Mucosa of descending colon (tissue), 3 donors: ENCODE data around the gene TRAF2. TPM values are rescaled to one million over a fixed set of nuclear protein-coding genes. Genes with fewer than 3 reads are reported as not detected.

ENCODE experiments used
- ATAC-seq: fragments of 200-7000 bp; cut with Tn5 transposase; one replicate; pipeline ENCODE4 v1.9.1; 2020; ENCODE audit warnings: mild to moderate bottlenecking, moderate library complexity
- DNase-seq, 3 donors: peaks; one replicate each; pipeline ENCODE4 v3.0.0-alpha.2; 2020
- H3K36me3 ChIP-seq: fragments of 200-600 bp; one replicate; pipeline ENCODE4 v1.8.0; 2021; ENCODE audit warnings: low read depth, mild to moderate bottlenecking
- H3K4me1 ChIP-seq: fragments of 200-600 bp; one replicate; pipeline ENCODE4 v1.8.0; 2021; ENCODE audit warnings: low read depth, mild to moderate bottlenecking
- H3K4me3 ChIP-seq: fragments of 200-600 bp; one replicate; pipeline ENCODE4 v1.8.0; 2021; ENCODE audit warnings: mild to moderate bottlenecking
- H3K9me3 ChIP-seq: fragments of 200-600 bp; one replicate; pipeline ENCODE4 v1.8.0; 2021; ENCODE audit warnings: mild to moderate bottlenecking
- intact Hi-C, 2 donors: fragments of 100-400 bp; cut with DNase I in 1 of 2; cut with micrococcal nuclease in 1 of 2; formaldehyde crosslinking; loops; one replicate each; pipeline versions ENCODE4 v1.11.0 to v1.11.1; 2022; cut with DNase I, micrococcal nuclease
- total RNA-seq, 3 donors: library from RNA; stranded (reverse); fragmentation: NEBNext Ultra II Directional in 2 of 3; extraction: Animal tissue kit (Norgen Biotek cat#: 25700) in 2 of 3; gene quantifications; one replicate each; pipeline versions ENCODE4 v1.2.1 to v1.2.4, GENCODE V29; 2021 to 2023
- TF ChIP-seq, protein P1 (sequence below): fragments of 200-600 bp; IDR thresholded peaks from one replicate; pipeline ENCODE4 v1.8.0; 2022; ENCODE audit warnings: antibody characterized with exemption, mild to moderate bottlenecking
- donor health status: DM: no; HTN: no; CAD: no; lungs with moderate emphysema.
- donor health status: DM: no; HTN: no; CAD: no.
- donor health status: DM: no; HTN: yes; CAD: no.

Gene TRAF2
- total RNA-seq, 3 donors from 2014 or later: 19.6 to 28.2 (median 21.1) TPM

DNA sequence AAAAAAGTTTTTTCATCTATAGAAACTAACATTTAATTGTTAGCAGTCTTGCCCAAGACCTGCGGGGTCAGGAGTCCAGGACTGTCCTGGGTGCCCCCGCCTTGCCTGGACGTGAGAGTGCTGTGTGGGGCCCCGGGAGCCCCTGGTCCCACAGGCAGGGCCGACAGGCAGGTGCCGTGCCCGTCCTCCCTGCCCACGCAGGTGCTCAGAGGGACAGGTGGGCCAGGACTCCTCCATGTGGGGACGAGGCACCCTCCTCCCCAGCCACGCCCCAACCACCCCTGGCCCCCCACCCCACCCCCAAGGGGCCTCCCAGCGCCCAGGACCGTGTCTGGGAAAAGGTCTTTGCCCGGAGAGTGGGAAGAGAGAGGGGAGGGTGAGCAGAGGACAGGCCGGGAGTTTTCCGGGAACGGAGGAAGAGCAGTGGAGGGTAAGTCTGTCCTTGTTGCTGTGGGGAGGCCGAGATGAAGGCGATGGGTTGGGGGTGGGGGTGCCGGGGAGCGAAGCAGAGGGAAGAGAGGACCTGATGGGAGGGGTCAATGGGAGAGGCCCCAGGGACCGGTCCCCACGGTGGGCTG lies 63.0 kb downstream of the TRAF2 start:
- peaks cover 38% of the 10 kb centered on the region for H3K4me1 ChIP-seq
- peak overlapping the region; percentile 18 for H3K4me3 ChIP-seq
- no peaks in the 10 kb centered on the region for H3K36me3 ChIP-seq
- intact Hi-C loops: no loop called here
- peak; percentile 31 for ATAC-seq
- TF ChIP-seq, protein P1, sequence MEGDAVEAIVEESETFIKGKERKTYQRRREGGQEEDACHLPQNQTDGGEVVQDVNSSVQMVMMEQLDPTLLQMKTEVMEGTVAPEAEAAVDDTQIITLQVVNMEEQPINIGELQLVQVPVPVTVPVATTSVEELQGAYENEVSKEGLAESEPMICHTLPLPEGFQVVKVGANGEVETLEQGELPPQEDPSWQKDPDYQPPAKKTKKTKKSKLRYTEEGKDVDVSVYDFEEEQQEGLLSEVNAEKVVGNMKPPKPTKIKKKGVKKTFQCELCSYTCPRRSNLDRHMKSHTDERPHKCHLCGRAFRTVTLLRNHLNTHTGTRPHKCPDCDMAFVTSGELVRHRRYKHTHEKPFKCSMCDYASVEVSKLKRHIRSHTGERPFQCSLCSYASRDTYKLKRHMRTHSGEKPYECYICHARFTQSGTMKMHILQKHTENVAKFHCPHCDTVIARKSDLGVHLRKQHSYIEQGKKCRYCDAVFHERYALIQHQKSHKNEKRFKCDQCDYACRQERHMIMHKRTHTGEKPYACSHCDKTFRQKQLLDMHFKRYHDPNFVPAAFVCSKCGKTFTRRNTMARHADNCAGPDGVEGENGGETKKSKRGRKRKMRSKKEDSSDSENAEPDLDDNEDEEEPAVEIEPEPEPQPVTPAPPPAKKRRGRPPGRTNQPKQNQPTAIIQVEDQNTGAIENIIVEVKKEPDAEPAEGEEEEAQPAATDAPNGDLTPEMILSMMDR: no peak
- H3K9me3 ChIP-seq: no peaks in the 10 kb centered on the region
- peak in 2 of 3 donors; percentile 68 to 73 for DNase-seq

DNA sequence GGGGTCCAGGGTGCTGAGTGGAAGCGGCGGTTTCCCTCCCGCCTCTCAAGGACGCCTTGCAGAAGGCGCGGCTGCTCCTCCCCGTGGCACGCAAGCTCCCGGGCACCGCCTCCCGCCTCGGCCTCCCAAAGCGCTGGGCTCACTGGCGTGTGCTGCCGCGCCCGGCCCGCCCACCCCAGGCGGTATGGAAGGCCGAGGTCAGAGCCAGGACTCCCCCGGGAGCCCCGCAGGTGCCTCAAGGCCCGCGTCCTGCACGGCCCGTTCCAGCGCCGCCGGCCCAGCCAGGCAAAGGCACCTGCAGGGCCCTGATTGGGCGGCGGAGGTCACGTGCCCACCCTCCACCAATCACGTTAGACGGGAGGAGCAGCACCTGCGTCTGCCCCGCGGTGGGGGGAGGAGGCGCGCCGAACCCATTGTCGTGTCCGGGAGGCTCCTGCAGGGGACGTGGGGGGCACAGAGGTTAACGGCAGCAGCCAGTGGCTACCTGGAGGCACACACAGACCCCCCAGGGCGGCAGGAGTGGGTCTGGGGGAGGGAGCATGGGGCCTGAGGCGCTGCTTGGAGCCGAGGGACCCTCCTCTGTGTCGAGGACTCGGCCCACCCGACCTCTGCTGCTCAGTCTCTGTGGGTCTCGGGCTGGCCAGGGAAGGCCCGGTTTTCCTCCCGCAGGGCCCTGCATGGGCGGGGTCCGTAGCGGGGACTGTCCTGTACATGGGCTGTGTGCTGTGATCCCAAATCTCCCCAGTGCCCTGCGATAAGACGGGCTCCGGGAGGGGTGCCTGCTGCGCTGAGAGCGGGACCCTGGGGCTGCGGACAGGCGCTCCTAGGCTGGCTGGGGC lies 63.7 kb downstream of the TRAF2 start:
- DNase-seq: peak; percentile 99
- peaks cover 38% of the 10 kb centered on the region for H3K4me1 ChIP-seq
- no peaks in the 10 kb centered on the region for H3K9me3 ChIP-seq
- ATAC-seq: peak; percentile 90
- TF ChIP-seq, protein P1: no peak
- peak overlapping the region; percentile 18 for H3K4me3 ChIP-seq
- H3K36me3 ChIP-seq: no peaks in the 10 kb centered on the region
- intact Hi-C loops: no loop called here

DNA sequence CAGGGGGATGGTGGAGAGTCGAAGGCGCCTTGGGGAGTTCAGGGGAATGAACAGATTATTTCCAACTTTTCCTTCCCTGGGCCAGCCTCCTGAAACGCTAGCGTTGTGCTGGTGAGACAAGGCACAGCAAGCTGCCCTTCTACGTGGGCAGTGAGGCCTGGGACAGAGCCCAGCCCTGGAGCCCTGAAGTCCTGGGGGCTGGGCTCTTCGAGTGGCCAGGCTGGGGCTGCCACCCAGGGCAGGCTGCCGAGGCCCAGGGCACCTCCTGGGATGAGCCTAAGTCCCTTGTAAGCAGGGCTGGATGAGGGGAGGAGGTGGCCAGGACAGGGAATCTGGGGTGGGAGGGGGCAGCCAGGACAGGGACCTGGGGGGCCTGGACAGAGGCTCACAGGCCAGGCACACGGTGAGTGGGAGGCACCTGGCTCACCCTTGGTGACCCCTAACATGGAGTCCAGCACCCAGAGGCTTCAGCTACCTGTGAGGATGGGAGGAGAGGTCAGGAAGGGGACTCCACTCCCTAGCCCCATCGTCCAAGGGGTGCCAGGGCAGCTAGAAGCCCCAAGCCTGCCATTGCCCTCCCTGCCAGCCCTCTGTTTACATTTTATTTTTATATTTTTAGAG lies 64.5 kb downstream of the TRAF2 start:
- ATAC-seq (peak; percentile 16), DNase-seq (peak in 1 of 3 donors; percentile 44)
- Histone ChIP-seq H3K9me3 (no peaks in the 10 kb centered on the region), H3K4me1 (peaks cover 38% of the 10 kb centered on the region), H3K4me3 (no peak overlapping the region), H3K36me3 (no peaks in the 10 kb centered on the region)
- TF ChIP-seq, protein P1: no peak
- intact Hi-C loops: no loop called here

DNA sequence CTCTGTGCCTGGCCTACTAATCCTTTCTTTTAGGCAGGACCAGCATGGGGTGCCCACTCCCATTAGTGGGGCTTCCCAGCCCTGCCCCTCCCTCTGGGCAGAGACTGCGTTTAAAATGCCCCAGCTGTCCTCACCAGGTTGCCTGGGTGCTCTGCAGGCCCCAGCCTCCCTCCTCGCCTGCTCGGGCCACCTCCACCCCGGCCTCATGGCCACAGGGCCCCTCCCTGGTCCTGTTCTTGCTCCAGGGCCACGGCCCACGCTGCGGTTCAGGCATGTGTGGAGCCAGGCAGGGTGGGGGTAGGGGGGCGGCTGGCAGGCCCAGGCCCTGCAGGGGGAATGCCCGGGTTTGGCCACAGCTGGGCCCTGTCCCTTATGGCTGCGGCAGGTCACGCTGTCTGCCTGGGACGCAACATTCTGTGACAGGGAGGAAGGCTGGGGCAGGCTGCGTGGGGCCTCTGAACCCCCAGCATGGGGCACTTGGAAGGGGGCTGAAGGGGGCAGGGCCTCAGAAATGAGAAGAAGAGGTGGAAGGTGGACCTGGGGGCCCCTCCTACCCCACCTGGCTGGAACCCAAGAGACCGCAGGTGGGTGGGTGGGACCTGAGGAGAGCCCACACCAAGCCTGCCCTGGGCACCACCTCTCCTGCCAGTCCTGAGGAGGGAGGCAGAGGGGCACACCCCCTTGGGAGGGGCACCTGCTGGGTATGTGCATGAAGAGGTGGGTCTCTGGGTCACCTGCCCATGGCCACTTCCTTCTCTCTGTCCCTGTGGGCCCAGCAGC lies 65.4 kb downstream of the TRAF2 start, which contains the start of gene LCN12:
LCN12 (plus strand) TSS at position 733 of the 780 bp plus-strand sequence. CDS start 55 bp downstream, outside the sequence.
- H3K4me1 ChIP-seq: peaks cover 38% of the 10 kb centered on the region
- no peak within 1 kb of the TSS for H3K4me3 ChIP-seq
- ATAC-seq (no peak), DNase-seq (peak; percentile 47 to 63 (median 55))
- no peaks in the 10 kb centered on the region for H3K36me3 ChIP-seq
- TF ChIP-seq, protein P1: no peak
- H3K9me3 ChIP-seq: no peaks in the 10 kb centered on the region
- intact Hi-C loops: no loop called here

DNA sequence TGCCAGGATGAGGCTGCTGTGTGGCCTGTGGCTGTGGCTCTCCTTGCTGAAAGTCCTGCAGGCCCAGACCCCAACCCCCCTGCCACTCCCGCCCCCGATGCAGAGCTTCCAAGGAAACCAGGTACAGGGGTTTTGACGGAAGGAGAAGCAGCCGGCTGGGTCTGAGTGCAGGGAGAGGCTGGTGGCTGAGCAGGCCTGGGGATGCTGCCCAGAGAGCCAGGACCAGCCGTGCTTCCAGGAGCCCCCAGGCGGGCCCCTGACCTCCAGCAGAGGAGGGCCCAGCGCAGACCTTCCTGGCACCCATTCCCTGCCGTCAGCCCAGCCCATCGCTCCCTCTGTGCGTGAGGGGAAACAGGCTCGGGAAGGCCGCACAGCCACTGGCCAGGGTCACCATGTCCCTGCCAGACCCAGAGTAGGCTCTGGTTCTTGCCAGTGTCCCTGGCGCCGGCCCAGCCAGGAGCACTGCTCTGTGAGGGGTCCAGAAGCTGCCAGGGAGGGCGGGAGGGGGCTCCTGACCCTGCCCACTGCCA lies 66.1 kb downstream of the TRAF2 start:
- ATAC-seq (no peak), DNase-seq (peak in 1 of 3 donors; percentile 54)
- Histone ChIP-seq H3K4me3 (no peak overlapping the region), H3K9me3 (no peaks in the 10 kb centered on the region), H3K36me3 (no peaks in the 10 kb centered on the region), H3K4me1 (peaks cover 38% of the 10 kb centered on the region)
- TF ChIP-seq, protein P1: no peak
- intact Hi-C loops: no loop called here
